Measurements from ENCODE around the gene ZFYVE26.

DNA sequence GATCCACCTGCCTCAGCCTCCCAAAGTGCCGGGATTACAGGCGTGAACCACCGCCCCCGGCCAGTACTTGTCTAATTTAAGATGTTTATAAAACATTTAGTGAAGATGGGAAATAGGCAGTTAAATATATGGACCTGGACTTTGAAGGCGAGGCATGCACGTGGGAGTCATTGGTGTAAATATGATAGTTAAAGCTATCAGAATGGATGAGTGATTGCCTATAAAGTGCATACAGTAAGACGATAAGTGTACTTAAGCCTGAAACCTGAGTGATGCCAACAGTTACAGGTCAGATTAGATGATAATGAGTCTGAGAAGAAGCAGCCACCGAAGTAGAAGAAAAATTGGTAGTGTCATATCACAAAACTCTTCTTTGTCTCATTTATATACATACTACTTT lies 14.7 kb upstream of the ZFYVE26 start:
- TF ChIP-seq, protein P1, sequence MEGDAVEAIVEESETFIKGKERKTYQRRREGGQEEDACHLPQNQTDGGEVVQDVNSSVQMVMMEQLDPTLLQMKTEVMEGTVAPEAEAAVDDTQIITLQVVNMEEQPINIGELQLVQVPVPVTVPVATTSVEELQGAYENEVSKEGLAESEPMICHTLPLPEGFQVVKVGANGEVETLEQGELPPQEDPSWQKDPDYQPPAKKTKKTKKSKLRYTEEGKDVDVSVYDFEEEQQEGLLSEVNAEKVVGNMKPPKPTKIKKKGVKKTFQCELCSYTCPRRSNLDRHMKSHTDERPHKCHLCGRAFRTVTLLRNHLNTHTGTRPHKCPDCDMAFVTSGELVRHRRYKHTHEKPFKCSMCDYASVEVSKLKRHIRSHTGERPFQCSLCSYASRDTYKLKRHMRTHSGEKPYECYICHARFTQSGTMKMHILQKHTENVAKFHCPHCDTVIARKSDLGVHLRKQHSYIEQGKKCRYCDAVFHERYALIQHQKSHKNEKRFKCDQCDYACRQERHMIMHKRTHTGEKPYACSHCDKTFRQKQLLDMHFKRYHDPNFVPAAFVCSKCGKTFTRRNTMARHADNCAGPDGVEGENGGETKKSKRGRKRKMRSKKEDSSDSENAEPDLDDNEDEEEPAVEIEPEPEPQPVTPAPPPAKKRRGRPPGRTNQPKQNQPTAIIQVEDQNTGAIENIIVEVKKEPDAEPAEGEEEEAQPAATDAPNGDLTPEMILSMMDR (IDR thresholded peaks at IDR 0.05; ENCODE audit: low read depth, low read length): no peak
- TF ChIP-seq, protein P2, sequence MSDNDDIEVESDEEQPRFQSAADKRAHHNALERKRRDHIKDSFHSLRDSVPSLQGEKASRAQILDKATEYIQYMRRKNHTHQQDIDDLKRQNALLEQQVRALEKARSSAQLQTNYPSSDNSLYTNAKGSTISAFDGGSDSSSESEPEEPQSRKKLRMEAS (IDR thresholded peaks at IDR 0.05; ENCODE audit: low read depth, low read length): no peak
- no peak for TF ChIP-seq MYC (IDR thresholded peaks at IDR 0.05; ENCODE audit: low read depth, low read length)
- no peak for TF ChIP-seq POLR2A (IDR thresholded peaks at IDR 0.05; ENCODE audit: extremely low read depth, insufficient read length)
